Breast epithelium (tissue), 4 donors: ENCODE results near the gene ST6GAL1. TPM values are rescaled to one million over a fixed set of nuclear protein-coding genes. Genes with fewer than 3 reads are reported as not detected.
"Not testable (repeated sequence)": the region's sequence is repeated elsewhere in the genome, so short reads cannot be mapped to it uniquely, and the experiment has no call there.

Experiments
- DNase-seq, 2 donors: peaks; one replicate each; pipeline ENCODE4 v3.0.0-alpha.2; 2019; ENCODE audit warnings: low spot score in 2 of 2
- H3K27ac ChIP-seq, 2 donors: fragments of 200-600 bp; sonication (generic) in 1 of 2; one replicate each; pipeline ENCODE4 v1.5.1; 2016 to 2019; ENCODE audit warnings: mild to moderate bottlenecking in 1 of 2
- H3K27me3 ChIP-seq, 2 donors: fragments of 200-600 bp; sonication (generic) in 1 of 2; one replicate each; pipeline versions ENCODE4 v1.5.1 to v1.6.0; 2017 to 2019; ENCODE audit warnings: control low read depth in 1 of 2, mild to moderate bottlenecking in 1 of 2
- H3K36me3 ChIP-seq: fragments of 200-600 bp; one replicate; pipeline ENCODE4 v1.5.1; 2019
- H3K4me1 ChIP-seq, 2 donors: fragments of 200-600 bp; sonication (generic); one replicate each; pipeline ENCODE4 v1.5.1; 2016 to 2019; ENCODE audit warnings: control low read depth in 1 of 2
- H3K4me3 ChIP-seq, 3 donors: fragments of 200-600 bp; sonication (generic); 1 replicate in 2 of 3; 2 replicates in 1 of 3; pipeline ENCODE4 v1.5.1; 2016 to 2019; ENCODE audit warnings: mild to moderate bottlenecking in 3 of 3, moderate library complexity in 2 of 3
- H3K9me3 ChIP-seq, 2 donors: fragments of 200-600 bp; sonication (generic) in 1 of 2; one replicate each; pipeline ENCODE4 v1.5.1; 2016 to 2019; ENCODE audit warnings: control low read depth in 1 of 2
- POLR2A ChIP-seq: fragments of 450-650 bp; IDR thresholded peaks from one replicate; pipeline ENCODE4 v1.6.1; 2016; ENCODE audit warnings: antibody characterized with exemption, mild to moderate bottlenecking, moderate library complexity
- POLR2AphosphoS5 ChIP-seq, 3 donors: sonication (generic); formaldehyde crosslinking; IDR thresholded peaks; one replicate each; pipeline ENCODE4 v1.6.1; 2017; ENCODE audit warnings: antibody characterized with exemption in 3 of 3
- intact Hi-C: fragments of 100-400 bp; cut with DNase I; formaldehyde crosslinking; loops from one replicate; pipeline ENCODE4 v1.15.1; 2023; ENCODE audit warnings: low total_unique reads
- total RNA-seq, 3 donors: library from RNA; depleted of rRNA; stranded (reverse); fragments of >200 nt; gene quantifications; one replicate each; pipeline ENCODE4 v1.1.0, GENCODE V29; 2016
- TF ChIP-seq, protein P1 (sequence below), 3 donors: fragments of 450-650 bp; IDR thresholded peaks; one replicate each; pipeline ENCODE4 v1.5.1; 2016 to 2017; ENCODE audit warnings: antibody characterized with exemption in 3 of 3, mild to moderate bottlenecking in 3 of 3, moderate library complexity in 3 of 3

Gene ST6GAL1
- total RNA-seq, 3 donors from 2014 or later, result 28.5 to 79.6 (median 42.3) TPM

DNA sequence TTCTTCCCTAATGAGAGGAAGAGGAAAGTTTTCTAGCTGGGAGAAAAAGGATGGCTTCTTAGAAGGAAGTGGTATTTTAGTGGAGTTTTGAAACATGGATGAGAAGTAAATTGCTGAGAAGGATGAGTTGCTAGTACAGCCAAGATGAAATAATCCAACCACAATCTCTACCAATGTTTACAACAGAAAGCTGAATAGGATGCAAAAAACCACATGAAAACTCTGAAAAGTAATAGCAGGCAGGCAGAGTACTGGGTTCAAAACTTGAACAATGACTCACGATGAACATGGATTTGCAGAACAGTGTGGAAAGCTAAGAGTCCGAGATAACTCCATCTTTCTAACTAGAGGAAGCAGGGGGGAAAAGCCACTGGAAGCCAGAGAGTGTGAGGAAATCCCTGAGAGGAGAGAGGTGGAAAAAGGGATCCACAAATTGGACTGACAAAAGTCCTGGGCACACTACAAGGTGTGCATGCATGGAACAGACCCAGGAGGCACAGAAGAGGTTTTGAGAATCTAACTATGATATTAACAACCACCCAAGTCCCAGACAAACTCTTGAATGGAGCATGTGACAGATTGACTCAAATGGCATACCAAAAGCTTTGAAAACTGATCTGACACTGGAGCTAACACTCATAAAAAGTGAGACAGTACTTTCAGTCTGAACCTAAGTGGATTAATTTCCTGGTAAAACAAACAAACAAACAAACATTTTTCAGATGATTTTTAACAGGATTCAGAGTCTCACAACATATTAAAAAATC is 76.7 kb downstream of the ST6GAL1 start:
- no peaks in the 10 kb centered on the region for H3K4me1 ChIP-seq
- no peak for DNase-seq
- no peaks in the 10 kb centered on the region for H3K27me3 ChIP-seq
- H3K9me3 ChIP-seq, result no peaks in the 10 kb centered on the region
- TF ChIP-seq POLR2AphosphoS5 (IDR thresholded peaks at IDR 0.05) (no peak), POLR2A (no peak)
- TF ChIP-seq, protein P1, sequence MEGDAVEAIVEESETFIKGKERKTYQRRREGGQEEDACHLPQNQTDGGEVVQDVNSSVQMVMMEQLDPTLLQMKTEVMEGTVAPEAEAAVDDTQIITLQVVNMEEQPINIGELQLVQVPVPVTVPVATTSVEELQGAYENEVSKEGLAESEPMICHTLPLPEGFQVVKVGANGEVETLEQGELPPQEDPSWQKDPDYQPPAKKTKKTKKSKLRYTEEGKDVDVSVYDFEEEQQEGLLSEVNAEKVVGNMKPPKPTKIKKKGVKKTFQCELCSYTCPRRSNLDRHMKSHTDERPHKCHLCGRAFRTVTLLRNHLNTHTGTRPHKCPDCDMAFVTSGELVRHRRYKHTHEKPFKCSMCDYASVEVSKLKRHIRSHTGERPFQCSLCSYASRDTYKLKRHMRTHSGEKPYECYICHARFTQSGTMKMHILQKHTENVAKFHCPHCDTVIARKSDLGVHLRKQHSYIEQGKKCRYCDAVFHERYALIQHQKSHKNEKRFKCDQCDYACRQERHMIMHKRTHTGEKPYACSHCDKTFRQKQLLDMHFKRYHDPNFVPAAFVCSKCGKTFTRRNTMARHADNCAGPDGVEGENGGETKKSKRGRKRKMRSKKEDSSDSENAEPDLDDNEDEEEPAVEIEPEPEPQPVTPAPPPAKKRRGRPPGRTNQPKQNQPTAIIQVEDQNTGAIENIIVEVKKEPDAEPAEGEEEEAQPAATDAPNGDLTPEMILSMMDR (IDR thresholded peaks at IDR 0.05), result no peak
- H3K4me3 ChIP-seq, result no peak overlapping the region
- intact Hi-C loops, result loop anchor here (1.0 kb wide), 1 partner anchor 34 kb away; no protein-coding TSS in a partner anchor
- H3K36me3 ChIP-seq, result no peaks in the 10 kb centered on the region
- no peak overlapping the region for H3K27ac ChIP-seq

DNA sequence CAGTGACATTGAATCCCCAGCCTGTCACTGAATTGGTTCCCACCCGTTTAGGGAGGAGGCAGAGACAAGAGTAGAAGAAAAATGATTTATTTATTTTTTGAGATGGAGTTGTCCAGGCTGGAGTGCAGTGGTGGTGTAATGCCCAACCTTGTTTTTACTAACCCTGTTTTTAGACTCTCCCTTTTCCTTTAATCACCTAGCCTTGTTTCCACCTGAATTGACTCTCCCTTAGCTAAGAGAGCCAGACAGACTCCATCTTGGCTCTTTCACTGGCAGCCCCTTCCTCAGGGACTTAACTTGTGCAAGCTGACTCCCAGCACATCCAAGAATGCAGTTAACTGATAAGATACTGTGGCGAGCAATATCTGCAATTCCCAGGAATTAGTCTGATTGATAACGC is 80.1 kb downstream of the ST6GAL1 start:
- H3K27ac ChIP-seq, H3K36me3 ChIP-seq: not testable (repeated sequence)

DNA sequence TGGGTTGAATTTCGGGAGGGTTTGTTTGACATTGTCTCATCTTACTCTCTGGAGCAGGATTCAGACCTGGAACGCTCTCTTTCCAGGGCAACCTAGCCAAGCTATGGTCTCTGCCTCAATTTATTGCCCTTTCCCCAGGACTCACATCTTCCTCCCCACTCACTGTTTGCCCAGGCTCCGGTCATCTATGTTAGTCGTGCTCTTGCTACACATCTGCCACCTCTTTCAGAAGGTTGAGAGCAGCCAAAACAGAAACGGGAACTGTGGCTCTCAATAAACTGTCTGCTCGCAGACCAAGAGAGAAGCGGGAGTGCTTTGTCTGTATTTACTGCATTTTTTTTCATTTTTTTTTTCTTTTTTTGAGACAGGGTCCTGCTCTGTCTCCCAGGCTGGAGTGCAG is 81.6 kb downstream of the ST6GAL1 start:
- no peak overlapping the region for H3K4me3 ChIP-seq
- no peak for DNase-seq
- no peaks in the 10 kb centered on the region for H3K4me1 ChIP-seq
- H3K27me3 ChIP-seq, result no peaks in the 10 kb centered on the region
- no peaks in the 10 kb centered on the region for H3K9me3 ChIP-seq
- TF ChIP-seq POLR2AphosphoS5 (IDR thresholded peaks at IDR 0.05) (no peak), POLR2A (no peak)
- TF ChIP-seq, protein P1 (IDR thresholded peaks at IDR 0.05), result no peak
- H3K27ac ChIP-seq, result peak overlapping the region in 1 of 2 donors; percentile 32
- no peaks in the 10 kb centered on the region for H3K36me3 ChIP-seq
- intact Hi-C loops, result no loop called here

More for the DNA sequence above, 80.1 kb downstream of the ST6GAL1 start:
- intact Hi-C loops, DNase-seq, H3K9me3 ChIP-seq, H3K4me1 ChIP-seq, H3K4me3 ChIP-seq, H3K27me3 ChIP-seq: not testable (repeated sequence)

DNA sequence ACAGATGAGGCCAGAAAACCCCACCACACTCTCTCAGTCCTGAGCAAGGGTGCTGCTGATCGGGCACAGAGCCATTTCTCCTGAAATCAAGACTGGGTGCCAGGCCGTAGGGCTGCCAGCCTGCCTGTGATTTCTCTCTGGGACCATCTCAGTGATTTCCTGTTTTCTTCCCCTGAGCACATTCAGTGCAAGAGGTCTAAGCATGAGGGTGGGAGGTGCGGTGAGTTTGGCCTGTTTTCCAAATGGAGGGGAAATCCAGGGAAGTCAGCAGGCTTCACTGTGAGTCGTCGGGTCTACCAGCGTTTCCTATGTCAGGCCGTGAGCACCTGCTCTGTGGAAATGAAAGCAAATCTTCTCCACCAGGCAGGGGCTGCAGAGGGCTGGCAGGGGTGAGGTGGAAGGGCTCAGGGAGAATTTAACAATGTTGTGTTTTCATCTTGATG is 82.3 kb downstream of the ST6GAL1 start:
- no peak for DNase-seq
- intact Hi-C loops, result no loop called here
- H3K27ac ChIP-seq, result peak overlapping the region in 1 of 2 donors; percentile 66
- no peaks in the 10 kb centered on the region for H3K36me3 ChIP-seq
- TF ChIP-seq POLR2A (no peak), POLR2AphosphoS5 (IDR thresholded peaks at IDR 0.05) (no peak)
- TF ChIP-seq, protein P1 (IDR thresholded peaks at IDR 0.05), result no peak
- no peaks in the 10 kb centered on the region for H3K27me3 ChIP-seq
- no peaks in the 10 kb centered on the region for H3K9me3 ChIP-seq
- no peaks in the 10 kb centered on the region for H3K4me1 ChIP-seq
- H3K4me3 ChIP-seq, result no peak overlapping the region

DNA sequence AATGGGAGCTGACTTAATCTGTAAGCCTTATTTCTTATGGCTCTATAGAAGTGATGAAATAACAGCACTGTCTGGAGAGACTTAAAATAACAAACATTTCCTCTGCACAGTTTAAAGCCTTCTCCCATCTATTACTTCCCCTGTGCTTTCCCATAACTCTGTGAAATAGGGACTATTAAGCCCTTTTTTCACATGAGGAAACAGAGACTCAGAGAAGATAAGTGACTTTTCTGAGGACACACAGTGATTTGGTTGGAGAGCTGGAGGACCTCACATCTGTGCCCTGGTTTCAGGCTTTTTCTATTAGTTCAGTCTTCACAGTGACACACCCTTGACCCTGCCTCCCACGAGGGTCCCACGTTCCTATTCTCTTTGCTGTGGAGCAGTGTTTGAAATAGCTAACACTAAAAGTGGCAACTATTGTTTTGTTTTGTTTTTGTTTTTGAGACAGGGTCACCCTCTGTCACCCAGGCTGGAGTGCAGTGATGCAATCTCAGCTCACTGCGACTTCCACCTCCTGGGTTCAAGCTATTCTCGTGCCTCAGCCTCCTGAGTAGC is 82.9 kb downstream of the ST6GAL1 start:
- Histone ChIP-seq H3K4me1 (no peaks in the 10 kb centered on the region), H3K9me3 (no peaks in the 10 kb centered on the region), H3K27me3 (no peaks in the 10 kb centered on the region), H3K27ac (peak overlapping the region in 1 of 2 donors; percentile 66), H3K36me3 (no peaks in the 10 kb centered on the region), H3K4me3 (no peak overlapping the region)
- intact Hi-C loops, result no loop called here
- TF ChIP-seq, protein P1 (IDR thresholded peaks at IDR 0.05), result no peak
- TF ChIP-seq POLR2AphosphoS5 (IDR thresholded peaks at IDR 0.05), result no peak
- no peak for TF ChIP-seq POLR2A
- DNase-seq, result no peak
